Activated T-helper 17 cell treated with anti-CD3 and anti-CD28 coated beads, Interleukin-2, amount 50 U/mL, for 72 hours (primary cell): ENCODE results near the gene SNCB. TPM values are rescaled to one million over a fixed set of nuclear protein-coding genes. Genes with fewer than 3 reads are reported as not detected.

Source experiments
- ATAC-seq: fragments of 150-1000 bp; cut with Tn5 transposase; replicated peaks from 2 replicates; pipeline ENCODE4 v1.10.0; 2021; ENCODE audit warnings: mild to moderate bottlenecking, moderate library complexity
- H3K27ac Mint-ChIP-seq: one replicate; pipeline ENCODE4 v1.8.0; 2022; ENCODE audit warnings: mixed read lengths
- H3K27me3 Mint-ChIP-seq: one replicate; pipeline ENCODE4 v1.8.0; 2022; ENCODE audit warnings: mixed read lengths
- H3K36me3 Mint-ChIP-seq: one replicate; pipeline ENCODE4 v1.8.0; 2022; ENCODE audit warnings: low read depth, mild to moderate bottlenecking, mixed read lengths
- H3K4me1 Mint-ChIP-seq: one replicate; pipeline ENCODE4 v1.8.0; 2022; ENCODE audit warnings: mixed read lengths
- H3K4me3 Mint-ChIP-seq: one replicate; pipeline ENCODE4 v1.8.0; 2022; ENCODE audit warnings: mild to moderate bottlenecking, mixed read lengths
- H3K9me3 Mint-ChIP-seq: one replicate; pipeline ENCODE4 v1.8.0; 2022; ENCODE audit warnings: mixed read lengths
- total RNA-seq, 2 donors: library from RNA; stranded (reverse); gene quantifications; one replicate each; pipeline ENCODE4 v1.2.3, GENCODE V29; 2022

The SNCB gene
- total RNA-seq, 2 donors from 2014 or later, result not detected

DNA sequence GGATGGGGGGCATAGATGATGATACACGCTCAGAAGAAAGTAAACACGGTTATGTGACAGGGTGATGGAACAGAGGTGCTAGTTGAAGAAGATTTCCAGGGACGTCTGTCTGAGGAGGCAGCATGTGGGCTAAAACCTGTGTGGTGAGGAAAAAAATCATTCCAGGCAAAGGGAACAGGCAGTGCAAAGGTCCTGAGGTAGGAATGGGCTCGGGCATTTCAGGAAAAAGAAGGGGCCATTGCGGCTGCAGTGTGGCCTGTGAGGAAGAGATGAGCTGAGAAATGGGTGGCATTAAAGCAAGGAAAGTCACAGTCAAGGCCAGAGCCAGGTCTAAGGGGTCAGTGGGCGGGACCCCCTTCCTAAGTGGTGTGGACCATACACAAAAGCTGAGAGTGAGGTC is 35.2 kb upstream of the SNCB start:
- Mint-ChIP-seq H3K9me3 (no peaks in the 10 kb centered on the region), H3K27me3 (peaks cover 19% of the 10 kb centered on the region), H3K4me3 (no peak overlapping the region), H3K36me3 (no peaks in the 10 kb centered on the region), H3K4me1 (peaks cover 3% of the 10 kb centered on the region), H3K27ac (no peak overlapping the region)
- no peak for ATAC-seq

DNA sequence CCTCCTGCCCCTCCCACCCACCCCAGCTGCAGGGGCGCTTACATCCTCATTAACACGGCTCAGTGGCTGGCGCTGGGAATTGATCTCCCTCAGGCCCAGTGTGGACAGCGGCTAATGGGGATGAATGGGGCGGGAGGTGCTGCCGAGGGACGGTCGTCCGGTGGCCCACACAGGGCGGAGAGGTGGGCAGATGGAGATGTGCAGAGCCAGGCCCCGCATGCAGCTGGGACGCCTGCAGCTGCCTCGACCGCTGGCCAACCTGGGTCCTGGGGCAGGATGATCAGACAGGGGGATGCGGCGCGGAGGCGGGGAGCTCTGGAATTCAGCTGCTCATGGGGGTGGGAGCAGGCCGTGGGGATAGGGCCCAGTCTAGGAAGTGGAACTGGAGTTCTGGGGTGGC is 34.6 kb upstream of the SNCB start:
- H3K27ac Mint-ChIP-seq, result no peak overlapping the region
- ATAC-seq, result no peak
- H3K9me3 Mint-ChIP-seq, result no peaks in the 10 kb centered on the region
- H3K4me3 Mint-ChIP-seq, result no peak overlapping the region
- peaks cover 19% of the 10 kb centered on the region for H3K27me3 Mint-ChIP-seq
- peaks cover 9% of the 10 kb centered on the region for H3K4me1 Mint-ChIP-seq
- H3K36me3 Mint-ChIP-seq, result no peaks in the 10 kb centered on the region

DNA sequence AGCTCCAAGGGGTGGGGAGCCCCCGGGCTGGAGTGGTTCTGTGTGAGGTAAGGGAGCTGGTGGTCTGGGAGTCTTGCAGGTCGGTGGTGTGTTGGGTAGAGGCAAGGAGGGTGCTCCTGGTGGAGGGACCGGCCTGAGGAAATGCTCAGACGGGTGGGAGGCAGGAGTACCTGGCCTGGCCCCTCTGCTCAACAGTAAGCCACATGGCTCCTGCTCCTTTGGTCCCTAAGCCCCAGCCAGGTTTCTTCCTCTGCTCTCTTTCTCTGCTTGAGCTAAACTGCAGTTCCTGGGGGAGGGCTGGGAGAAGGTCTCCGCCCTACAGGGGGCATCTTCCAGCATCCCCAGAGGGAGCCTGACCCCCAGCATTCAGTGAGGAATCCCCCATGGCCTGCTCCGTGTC is 34.1 kb upstream of the SNCB start:
- Mint-ChIP-seq H3K36me3 (no peaks in the 10 kb centered on the region), H3K27ac (no peak overlapping the region), H3K4me1 (peaks cover 13% of the 10 kb centered on the region), H3K27me3 (peaks cover 19% of the 10 kb centered on the region), H3K4me3 (no peak overlapping the region), H3K9me3 (no peaks in the 10 kb centered on the region)
- no peak for ATAC-seq

DNA sequence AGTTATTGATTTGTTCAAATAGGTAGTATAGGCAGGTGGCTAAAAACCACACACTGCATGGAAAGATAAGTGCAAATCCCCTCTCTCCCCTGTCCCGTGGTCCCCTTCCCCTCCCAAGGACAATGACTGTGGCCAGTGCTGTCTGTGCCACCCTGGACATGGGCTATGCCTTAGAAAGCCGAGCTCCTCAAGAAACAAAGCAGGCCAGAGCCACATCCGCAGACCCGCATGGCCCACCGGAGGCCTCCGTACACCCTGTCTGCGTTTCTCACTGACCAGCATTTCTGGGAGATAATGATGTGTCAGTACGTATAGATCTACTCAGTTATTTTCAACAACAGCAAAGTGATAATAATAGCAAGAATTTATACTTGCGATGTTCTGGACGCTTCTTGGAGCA is 33.2 kb upstream of the SNCB start:
- H3K4me1 Mint-ChIP-seq, result peaks cover 19% of the 10 kb centered on the region
- no peak overlapping the region for H3K4me3 Mint-ChIP-seq
- H3K36me3 Mint-ChIP-seq, result no peaks in the 10 kb centered on the region
- no peaks in the 10 kb centered on the region for H3K9me3 Mint-ChIP-seq
- no peak overlapping the region for H3K27ac Mint-ChIP-seq
- peaks cover 19% of the 10 kb centered on the region for H3K27me3 Mint-ChIP-seq
- ATAC-seq, result no peak

DNA sequence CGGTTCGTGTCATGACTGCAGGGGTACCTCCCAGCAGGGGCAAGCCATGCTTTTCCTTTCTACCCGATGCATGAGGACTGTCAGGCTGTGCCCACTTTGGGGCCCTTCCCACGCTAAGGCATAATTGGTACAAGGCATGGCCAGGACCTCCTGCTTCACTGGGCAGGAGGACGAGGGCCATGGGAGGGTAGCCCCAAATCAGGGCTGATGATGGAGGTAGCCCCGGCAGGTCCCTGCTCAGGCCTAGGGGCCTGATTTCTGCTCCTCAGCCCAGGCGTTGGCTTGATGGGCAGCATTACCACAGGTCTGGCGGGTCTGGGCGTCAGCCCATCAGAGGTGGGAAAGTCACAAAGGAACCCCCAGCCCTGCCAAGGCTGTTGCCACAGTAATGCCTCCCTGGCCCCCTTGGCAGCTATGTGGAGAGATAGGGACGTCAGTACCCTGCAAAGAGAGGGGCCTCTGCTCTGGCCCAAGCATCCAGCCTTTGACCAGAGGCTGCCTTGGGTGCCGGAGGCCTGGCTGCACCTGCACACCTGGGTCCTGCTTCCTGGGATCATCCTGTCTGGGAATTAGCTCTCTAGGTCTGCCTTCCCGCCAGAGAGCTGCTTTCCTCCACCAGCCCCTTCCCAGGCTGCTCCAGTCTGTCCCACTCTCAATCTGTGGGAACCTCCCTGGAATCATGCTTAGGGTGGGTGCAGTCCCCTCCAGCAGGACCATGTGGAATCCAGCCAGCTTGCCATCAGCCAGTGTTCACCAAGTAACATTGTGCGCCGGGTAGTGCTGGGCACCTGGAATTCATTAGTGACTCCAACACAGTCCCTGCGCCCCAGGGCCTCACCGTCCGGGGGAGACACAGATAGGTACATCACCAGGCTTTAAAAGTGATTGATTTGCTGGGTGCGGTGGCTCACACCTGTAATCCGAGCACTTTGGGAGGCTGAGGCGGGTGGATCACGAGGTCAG is 32.3 kb upstream of the SNCB start:
- H3K4me3 Mint-ChIP-seq, result no peak overlapping the region
- H3K9me3 Mint-ChIP-seq, result no peaks in the 10 kb centered on the region
- no peak for ATAC-seq
- H3K27me3 Mint-ChIP-seq, result peaks cover 19% of the 10 kb centered on the region
- peaks cover 4% of the 10 kb centered on the region for H3K36me3 Mint-ChIP-seq
- peaks cover 25% of the 10 kb centered on the region for H3K4me1 Mint-ChIP-seq
- no peak overlapping the region for H3K27ac Mint-ChIP-seq

DNA sequence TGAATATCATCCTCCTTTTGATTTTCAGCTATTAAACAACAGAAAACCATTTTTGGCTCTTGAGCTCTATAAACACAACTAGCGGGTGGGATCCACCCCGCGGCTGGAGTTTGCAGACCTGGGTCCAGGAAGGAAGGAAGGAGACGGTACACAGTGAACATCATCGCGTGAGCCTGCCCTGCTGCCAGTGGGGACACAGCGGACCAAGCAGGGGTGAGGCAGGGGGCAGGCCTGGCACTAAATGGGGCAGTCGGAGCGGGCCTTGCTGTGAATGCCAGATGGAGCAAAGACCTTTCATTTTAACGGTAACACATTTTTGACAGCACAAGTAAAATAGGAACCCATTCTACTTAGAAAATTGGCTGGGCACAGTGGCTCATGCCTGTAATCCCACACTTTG is 31.3 kb upstream of the SNCB start:
- Mint-ChIP-seq H3K27me3 (peaks cover 15% of the 10 kb centered on the region), H3K9me3 (no peaks in the 10 kb centered on the region), H3K4me3 (no peak overlapping the region), H3K36me3 (peaks cover 8% of the 10 kb centered on the region), H3K27ac (no peak overlapping the region), H3K4me1 (peaks cover 25% of the 10 kb centered on the region)
- no peak for ATAC-seq

DNA sequence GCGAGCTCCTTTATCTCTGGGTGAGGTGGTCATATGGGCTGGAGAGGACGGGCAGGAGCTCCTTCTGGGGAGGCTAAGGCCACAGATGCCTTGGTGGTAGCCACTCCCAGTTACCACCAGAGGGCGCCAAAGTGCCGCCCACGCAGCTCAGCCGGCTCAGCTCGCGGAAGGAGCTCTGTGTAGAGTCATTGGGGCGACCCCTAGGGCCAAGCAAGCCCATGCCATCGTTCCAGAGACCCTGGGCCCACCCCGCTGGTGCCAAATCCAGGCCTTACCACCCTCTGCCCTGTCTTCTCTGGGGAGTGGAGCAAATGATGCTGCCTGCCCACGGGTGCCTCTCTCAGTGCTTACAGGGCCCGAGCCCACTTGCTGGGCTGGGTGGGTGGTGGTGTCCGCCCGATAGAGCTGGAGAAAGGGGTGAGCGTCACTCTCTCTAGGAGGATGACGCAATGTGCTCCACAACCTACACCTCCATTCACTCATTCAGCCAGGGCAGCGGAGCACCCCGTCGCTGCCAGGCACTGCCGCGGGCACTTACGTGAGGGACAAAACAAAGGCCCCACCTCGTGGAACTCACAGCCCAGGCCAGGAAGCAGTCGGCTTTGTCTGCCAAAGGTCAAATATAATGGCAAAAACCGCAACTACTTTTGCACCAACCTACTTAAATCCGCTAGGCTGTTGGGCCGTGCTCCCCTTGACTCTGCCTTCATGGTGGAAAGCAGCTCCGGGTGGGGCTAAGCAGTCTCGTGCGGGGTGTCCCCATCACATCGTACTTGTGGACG is 30.7 kb upstream of the SNCB start:
- ATAC-seq, result peak; percentile 85

DNA sequence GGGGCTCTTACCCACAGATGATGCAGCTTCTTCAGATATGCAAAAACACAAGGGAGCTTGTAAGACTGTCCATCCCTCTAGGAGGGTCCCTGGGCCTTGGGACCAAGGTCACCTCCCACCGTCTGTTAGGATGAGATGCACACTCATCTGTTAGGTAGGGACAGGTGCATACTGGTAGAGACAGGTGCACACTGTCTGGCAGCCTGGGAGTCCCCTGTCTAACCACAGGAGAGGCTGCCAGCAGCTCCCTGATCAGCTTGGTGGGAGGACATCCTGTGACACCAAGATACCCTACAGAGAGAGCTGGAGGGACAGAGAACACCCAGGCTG is 30.2 kb upstream of the SNCB start:
- Mint-ChIP-seq H3K27ac (no peak overlapping the region), H3K4me1 (peaks cover 25% of the 10 kb centered on the region), H3K9me3 (no peaks in the 10 kb centered on the region)

More for the DNA sequence above, 30.7 kb upstream of the SNCB start:
- peaks cover 12% of the 10 kb centered on the region for H3K36me3 Mint-ChIP-seq
- peaks cover 25% of the 10 kb centered on the region for H3K4me1 Mint-ChIP-seq
- H3K4me3 Mint-ChIP-seq, result no peak overlapping the region
- H3K27me3 Mint-ChIP-seq, result peaks cover 15% of the 10 kb centered on the region
- H3K9me3 Mint-ChIP-seq, result no peaks in the 10 kb centered on the region
- H3K27ac Mint-ChIP-seq, result no peak overlapping the region

DNA sequence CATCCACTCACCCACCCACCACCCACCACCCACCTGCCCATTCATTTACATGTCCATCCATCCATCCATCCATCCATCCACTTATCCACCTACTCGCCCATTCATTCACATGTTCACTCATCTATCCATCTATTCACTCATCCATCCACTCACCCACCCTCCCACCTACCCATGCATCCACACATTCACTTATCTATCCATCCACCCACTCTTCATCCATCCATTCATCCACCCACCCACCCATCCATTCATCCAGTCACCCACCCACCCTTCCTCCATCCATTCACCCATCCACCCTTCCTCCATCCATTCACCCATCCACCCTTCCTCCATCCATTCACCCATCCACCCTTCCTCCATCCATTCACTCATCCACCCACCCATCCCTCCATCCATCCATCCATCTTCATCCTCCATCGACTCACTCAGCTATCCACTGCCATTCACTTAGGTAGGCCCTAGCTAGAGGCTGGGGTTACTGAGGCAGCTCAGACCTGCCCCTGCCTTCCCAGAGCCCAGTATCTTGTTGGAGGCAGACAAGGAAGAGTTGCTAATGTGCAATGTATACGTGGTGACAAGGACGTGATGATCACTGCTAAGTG is 29.6 kb upstream of the SNCB start:
- H3K4me1 Mint-ChIP-seq, result peaks cover 30% of the 10 kb centered on the region
- no peak overlapping the region for H3K27ac Mint-ChIP-seq
- peaks cover 10% of the 10 kb centered on the region for H3K27me3 Mint-ChIP-seq
- no peaks in the 10 kb centered on the region for H3K9me3 Mint-ChIP-seq
- H3K4me3 Mint-ChIP-seq, result no peak overlapping the region
- peaks cover 19% of the 10 kb centered on the region for H3K36me3 Mint-ChIP-seq
- no peak for ATAC-seq

More for the DNA sequence above, 30.2 kb upstream of the SNCB start:
- peak; percentile 30 for ATAC-seq
- Mint-ChIP-seq H3K4me3 (no peak overlapping the region), H3K27me3 (peaks cover 14% of the 10 kb centered on the region), H3K36me3 (peaks cover 15% of the 10 kb centered on the region)

DNA sequence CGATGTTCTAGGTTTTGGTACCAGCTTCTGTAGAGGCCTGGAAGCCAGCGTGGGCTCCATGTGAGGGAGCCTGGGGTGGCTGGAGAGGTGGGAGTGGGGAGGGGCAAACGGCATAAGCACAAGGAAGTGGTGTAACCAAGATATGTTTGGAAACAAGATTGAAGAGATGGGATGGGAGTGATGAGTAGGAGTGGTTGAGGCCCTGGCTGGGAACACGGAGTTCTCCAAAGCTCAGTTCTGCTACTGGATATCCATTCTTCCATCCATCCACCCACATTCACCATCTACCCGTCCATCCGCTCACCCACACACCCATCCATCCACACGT is 29.1 kb upstream of the SNCB start:
- Mint-ChIP-seq H3K4me1 (peaks cover 32% of the 10 kb centered on the region), H3K4me3 (peak overlapping the region; percentile 58), H3K27me3 (peaks cover 10% of the 10 kb centered on the region), H3K27ac (no peak overlapping the region), H3K9me3 (no peaks in the 10 kb centered on the region), H3K36me3 (peaks cover 19% of the 10 kb centered on the region)
- no peak for ATAC-seq

DNA sequence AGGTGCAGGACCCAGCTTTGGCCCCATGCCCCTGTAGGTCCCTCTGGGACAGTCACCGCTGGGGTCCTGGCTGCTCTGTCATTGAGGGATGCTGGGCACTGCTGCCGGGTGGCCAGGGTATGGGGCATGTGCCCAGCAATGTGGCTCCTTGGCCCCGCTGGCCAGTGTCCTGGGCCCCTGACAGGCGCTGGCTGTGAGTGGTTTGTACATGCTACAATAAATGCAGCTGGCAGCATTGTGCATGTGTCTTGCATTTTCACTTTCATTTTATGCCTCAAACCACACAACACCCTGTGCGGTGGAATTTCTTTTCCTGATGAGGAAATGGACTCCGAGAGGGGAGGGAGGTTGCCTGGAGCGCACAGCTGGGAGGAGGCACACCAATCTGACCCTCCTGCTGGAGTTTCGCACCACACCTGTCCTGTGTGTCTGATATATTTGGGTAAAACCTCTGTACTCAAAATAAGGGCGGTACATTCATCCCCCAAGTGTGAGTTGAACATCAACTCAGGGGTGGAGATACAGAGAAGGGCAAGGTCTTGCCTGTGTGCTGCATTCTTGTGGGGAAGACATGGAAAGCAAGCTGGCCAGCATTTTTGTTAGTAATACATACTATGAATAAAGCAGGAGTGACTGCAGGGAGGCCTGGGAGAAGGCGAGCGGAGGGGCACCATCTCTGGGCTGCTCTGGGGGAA is 28.6 kb upstream of the SNCB start:
- peaks cover 19% of the 10 kb centered on the region for H3K36me3 Mint-ChIP-seq
- peak overlapping the region; percentile 16 for H3K27ac Mint-ChIP-seq
- no peak for ATAC-seq
- H3K4me3 Mint-ChIP-seq, result peak overlapping the region; percentile 58
- H3K4me1 Mint-ChIP-seq, result peaks cover 33% of the 10 kb centered on the region
- H3K27me3 Mint-ChIP-seq, result peaks cover 5% of the 10 kb centered on the region
- H3K9me3 Mint-ChIP-seq, result no peaks in the 10 kb centered on the region

DNA sequence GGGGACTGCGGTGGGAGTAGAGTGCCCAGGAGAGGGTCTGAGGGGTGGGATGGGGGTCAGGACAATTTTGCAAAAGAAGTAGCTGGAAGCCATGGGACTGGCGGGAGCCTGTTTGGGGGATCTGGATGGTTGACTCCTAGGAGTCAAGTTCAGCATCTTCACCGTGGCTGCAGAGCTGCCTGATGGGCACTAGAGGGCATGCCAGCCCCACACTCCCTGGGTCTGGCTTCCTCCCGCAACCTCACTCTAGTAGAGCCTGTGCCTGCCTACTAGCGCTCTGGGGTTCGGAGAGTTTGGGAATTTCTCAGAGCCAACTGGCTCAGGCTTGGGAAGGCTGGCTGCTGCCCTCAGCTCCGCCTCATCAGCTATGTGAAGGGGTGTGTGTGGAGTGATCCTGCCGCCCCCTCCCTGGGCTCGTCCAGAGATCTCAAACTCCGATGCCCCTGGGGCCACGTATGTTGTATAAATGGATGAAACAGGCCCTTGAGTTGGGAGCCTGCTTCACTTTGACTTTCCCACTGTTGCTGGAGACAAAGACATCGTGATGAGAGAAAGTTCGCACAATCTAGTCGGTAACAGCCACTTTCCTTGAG is 27.8 kb upstream of the SNCB start:
- peaks cover 28% of the 10 kb centered on the region for H3K36me3 Mint-ChIP-seq
- H3K9me3 Mint-ChIP-seq, result no peaks in the 10 kb centered on the region
- no peak overlapping the region for H3K27ac Mint-ChIP-seq
- ATAC-seq, result peak; percentile 54
- peak overlapping the region; percentile 58 for H3K4me3 Mint-ChIP-seq
- H3K4me1 Mint-ChIP-seq, result peaks cover 41% of the 10 kb centered on the region
- no peaks in the 10 kb centered on the region for H3K27me3 Mint-ChIP-seq

DNA sequence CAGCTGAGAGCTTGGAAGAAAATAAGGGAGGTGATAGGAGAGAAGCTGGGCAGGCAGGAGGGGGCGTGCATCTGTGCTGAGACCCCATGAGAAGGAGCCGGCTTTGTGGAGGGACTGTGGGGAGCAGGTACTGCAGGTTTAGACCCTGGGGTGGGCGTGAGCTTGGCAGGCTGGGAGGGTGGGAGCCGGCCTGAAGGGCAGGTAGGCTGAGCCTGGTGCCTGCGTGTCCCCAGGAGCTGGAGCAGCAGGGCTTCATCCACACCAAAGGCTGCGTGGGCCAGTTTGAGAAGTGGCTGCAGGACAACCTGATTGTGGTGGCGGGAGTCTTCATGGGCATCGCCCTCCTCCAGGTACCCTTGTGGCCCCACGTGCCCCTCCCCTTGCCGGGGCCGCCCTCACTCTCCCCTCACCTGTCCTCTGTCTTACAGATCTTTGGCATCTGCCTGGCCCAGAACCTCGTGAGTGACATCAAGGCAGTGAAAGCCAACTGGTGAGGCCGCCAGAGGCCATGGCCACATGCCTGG is 26.2 kb upstream of the SNCB start:
- no peak for ATAC-seq
- peaks cover 47% of the 10 kb centered on the region for H3K4me1 Mint-ChIP-seq
- no peaks in the 10 kb centered on the region for H3K27me3 Mint-ChIP-seq

DNA sequence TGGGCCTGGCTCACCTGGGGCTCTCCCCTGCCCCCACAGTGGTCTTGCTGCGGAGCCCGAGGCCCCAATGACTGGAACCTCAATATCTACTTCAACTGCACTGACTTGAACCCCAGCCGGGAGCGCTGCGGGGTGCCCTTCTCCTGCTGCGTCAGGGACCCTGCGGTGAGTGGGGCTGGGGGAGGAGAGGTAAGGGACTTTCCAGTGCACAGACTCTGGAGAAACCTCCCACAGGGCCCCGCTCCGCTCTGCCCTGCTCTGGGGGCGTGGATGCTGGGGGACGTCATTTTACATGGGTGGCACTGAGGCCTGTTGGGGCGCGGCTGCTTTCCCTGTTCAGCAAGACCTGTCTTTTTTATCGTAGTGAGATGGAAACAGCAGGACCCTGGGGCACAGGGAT is 24.5 kb upstream of the SNCB start:
- Mint-ChIP-seq H3K4me3 (peak overlapping the region; percentile 21), H3K27me3 (no peaks in the 10 kb centered on the region), H3K9me3 (no peaks in the 10 kb centered on the region), H3K36me3 (peaks cover 37% of the 10 kb centered on the region), H3K27ac (no peak overlapping the region), H3K4me1 (peaks cover 42% of the 10 kb centered on the region)
- no peak for ATAC-seq

More for the DNA sequence above, 26.2 kb upstream of the SNCB start:
- no peak overlapping the region for H3K27ac Mint-ChIP-seq
- peaks cover 31% of the 10 kb centered on the region for H3K36me3 Mint-ChIP-seq
- H3K9me3 Mint-ChIP-seq, result no peaks in the 10 kb centered on the region
- no peak overlapping the region for H3K4me3 Mint-ChIP-seq
